Left renal cortex interstitium (tissue), 4 donors: Measurements from ENCODE around the gene LEF1. TPM values are rescaled to one million over a fixed set of nuclear protein-coding genes. Genes with fewer than 3 reads are reported as not detected.

Source experiments
- DNase-seq, 4 donors: peaks; one replicate each; pipeline ENCODE4 v3.0.0-alpha.2; 2013; ENCODE audit warnings: low read depth in 4 of 4, low spot score in 2 of 4, missing footprints in 1 of 4
- polyA plus RNA-seq, 4 donors: library from polyadenylated mRNA; unstranded; fragments of 120-200 nt; gene quantifications; one replicate each; pipeline ENCODE4 v1.2.1, GENCODE V29; 2013; ENCODE audit not compliant: insufficient read length in 4 of 4

The LEF1 gene
- polyA plus RNA-seq, 4 donors = 65.2 to 76.9 (median 71.2) TPM

- no peak for DNase-seq
Measured at GRCh38 chr4:108152980-108153379, 15.8 kb downstream of the LEF1 start.

- DNase-seq = no peak
Measured at GRCh38 chr4:108149588-108150380, 18.9 kb downstream of the LEF1 start.

DNA sequence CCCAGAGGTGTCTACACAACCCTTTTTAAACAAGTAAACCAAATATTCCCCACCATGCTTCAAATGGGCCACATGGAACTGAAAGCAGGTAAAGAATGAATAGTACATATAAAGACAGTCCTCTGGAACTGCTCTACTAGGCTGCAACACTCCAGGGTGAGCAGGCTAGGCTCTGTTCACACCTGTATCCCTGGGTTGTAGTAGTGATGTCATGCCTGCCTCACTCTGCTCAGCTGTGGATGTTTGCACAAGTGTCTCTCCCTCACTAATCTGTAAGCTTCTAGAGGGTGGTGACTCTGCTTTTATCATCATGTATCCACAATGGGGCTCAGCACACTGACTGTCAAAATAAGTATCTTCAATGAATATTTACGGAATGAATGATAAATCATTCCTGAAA lies 20.4 kb downstream of the LEF1 start:
- no peak for DNase-seq

DNA sequence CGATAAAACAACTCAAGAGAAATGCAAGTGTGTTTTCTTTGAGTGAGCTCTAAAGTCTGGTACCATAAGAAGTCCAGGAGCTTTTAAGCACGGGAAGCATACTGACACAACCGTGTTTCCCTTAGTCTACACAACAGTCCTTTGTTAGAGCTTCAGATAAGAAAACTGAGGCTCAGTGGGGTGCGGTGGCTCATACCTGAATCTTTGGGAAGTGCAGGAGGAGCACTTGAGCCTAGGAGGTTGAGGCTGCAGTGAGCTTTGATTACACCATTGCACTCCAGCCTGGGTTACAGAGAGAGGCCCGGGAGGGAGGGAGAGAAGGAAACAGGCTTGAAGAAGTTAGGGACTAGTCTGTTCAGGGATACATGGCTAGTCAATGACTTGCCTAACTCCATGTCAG lies 21.9 kb downstream of the LEF1 start:
- DNase-seq = no peak

- no peak for DNase-seq
Measured at GRCh38 chr4:108146336-108146735, 22.4 kb downstream of the LEF1 start.

GRCh38 chr4:108144451-108144850 lies 24.3 kb downstream of the LEF1 start:
- no peak for DNase-seq

DNA sequence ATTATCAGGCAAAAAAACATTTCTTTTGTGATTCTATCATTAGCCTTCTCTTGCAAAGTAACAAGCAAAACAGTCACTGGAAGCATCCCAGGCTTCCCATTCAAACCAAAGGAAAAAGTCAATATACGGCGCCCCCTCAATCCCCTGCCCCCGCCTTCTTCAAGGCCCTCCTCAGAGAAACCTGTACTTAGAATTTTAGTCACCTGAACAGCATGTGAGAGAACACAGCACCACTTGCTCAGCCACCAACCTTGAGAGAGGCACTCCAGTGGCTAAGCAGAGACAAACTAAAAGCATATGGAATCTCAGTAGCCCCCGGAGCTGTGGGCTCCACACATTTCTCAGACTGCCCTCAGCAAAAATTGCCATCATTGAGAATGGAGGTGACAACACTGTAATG lies 25.2 kb downstream of the LEF1 start:
- no peak for DNase-seq

GRCh38 chr4:108142870-108143269 lies 25.9 kb downstream of the LEF1 start:
- DNase-seq = no peak

- DNase-seq = no peak
Measured at GRCh38 chr4:108141213-108141950, 27.4 kb downstream of the LEF1 start.

DNA sequence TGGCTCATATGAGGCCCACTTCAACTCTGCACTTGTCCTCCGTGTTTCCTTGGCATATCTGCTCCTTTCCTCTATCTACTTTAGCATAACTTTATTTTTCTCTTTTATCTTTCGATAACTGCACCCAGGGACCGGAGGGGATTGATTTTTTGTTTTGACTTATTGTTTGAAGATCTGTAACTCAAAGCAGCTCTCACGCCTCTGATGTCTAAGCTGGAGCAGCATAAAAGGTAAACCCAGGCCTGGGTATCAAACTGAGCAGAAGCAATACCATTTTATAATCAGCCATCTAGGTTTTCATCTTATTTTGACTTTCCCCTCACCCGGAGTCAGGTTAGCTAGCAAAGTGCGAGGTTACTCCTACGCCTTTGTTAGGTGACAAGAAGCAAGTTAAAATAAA lies 28.4 kb downstream of the LEF1 start:
- DNase-seq = no peak

- no peak for DNase-seq
Measured at GRCh38 chr4:108139089-108139488, 29.6 kb downstream of the LEF1 start.

DNA sequence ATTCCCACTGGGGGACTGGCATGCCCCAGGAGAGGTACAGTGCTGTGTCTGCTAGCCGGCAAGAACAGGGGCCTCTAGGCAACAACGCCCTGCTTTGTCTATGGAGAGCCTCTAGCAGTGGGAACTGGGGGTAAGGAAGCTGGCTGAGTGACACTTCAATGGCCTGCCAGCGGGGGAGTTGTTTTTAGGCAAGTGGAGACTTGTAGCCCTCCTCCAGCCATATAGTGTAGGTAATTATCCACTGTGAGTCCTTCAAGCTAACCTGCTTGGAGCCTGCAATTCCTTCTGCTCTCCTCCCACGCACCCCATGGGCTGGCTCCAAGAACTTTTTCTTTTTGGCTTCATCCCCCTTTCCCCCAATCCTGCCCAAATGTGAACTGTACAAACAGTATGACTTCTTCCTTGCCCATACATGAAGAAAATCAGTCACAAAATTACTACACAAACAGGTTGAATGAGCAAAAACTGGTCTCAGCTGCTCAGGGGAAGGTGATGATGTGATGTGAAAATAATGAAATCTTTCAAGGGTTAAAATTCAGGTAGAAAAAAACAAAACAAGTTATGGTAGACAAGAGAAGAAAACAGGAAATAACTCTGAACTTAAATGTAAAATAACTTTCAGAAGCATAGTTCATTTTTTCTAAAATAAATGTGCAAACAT lies 33.1 kb downstream of the LEF1 start:
- DNase-seq = no peak

DNA sequence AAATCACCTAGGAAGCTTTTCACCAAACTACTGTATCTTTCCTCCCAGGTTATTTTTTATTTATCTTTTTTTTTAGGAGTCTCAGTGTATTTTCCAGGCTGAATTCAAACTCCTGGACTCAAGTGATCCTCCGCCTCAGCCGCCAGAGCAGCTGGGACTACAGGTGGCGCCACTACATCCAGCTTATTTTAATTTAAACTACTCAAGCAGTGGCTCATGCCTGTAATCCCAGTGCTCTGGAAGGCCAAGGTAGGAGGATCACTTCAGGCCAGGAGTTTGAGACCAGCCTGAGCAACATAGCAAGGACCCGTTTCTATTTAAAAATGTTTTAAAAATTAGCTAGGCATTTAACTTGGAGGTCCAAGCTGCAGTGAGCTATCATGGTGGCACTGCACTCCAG lies 37.8 kb downstream of the LEF1 start:
- DNase-seq = no peak

- DNase-seq = no peak
Measured at GRCh38 chr4:108129196-108129595, 39.5 kb downstream of the LEF1 start.

- no peak for DNase-seq
Measured at GRCh38 chr4:108126806-108127205, 41.9 kb downstream of the LEF1 start.

DNA sequence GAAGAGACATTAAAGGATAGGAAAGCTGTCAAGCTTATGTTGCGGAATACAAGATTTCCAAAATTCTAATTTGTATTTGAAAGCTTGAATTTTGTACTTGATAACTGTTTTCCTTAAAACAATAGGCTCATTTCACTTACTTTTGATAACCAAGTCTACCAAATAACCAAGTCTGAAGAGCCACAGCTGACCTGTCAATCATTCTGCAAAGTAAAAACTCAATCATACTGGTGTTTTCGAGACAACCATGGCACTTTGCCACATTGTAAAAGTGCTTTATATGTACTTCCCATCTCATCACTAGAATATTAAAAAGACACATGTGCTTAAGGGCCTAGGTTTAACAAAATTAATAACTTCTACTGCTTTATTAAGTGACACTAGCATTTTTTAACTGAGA lies 47.9 kb downstream of the LEF1 start:
- DNase-seq = no peak

GRCh38 chr4:108119199-108119800 lies 49.4 kb downstream of the LEF1 start:
- no peak for DNase-seq

DNA sequence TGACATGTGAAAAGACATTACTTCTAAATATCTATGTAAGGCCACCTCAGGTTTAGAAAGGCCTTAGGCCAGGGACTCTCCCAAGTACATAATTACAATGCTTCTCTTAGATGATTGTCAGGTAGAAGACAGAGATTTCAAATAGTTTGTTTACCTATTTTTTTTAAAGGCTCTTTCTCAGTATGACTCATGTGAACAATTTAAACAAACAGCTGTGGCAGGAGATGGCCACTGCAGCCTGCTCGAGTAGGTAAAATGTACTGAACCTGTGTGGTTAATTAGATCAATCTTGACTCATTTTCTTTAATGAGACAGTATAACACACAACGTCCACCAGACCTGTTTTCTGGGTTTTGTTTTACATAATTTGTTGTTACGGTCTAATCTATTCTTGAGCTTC lies 50.2 kb downstream of the LEF1 start:
- DNase-seq = no peak

DNA sequence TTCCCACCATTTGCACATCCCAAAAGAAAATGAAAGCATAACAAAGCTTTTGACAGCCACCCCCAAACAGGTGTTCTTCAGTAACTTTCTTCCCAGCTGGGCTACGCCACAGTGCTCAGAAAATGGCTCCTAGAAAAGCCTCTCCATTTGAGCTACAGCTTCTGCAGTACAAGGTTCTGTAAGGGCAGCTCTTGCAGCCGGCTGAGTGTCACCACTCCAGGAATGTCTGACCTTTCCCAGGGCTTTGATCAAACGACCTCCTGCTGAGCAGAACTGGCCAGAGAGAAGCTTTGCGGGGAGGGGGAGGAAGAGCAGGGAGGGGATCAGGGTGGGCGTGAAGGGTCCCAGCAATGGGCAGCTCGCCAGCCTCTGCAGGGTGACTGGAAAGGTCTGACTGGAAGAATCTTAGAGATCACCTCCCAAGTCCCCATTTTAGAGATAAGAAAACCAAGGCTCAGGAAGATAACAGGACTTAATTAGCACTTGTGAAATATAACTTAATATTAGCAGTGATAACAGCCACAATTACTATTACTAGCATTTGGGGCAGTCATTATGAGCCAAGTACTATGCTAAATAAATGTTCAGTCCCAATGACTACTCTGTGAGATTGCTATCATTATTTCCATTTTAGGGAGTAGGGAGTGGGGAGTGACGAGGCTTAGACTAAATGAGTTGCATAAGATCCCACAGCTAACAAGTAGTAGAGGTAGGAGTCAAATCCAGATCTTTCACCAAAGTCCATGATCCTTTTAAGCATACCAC lies 51.1 kb downstream of the LEF1 start:
- DNase-seq = no peak

DNA sequence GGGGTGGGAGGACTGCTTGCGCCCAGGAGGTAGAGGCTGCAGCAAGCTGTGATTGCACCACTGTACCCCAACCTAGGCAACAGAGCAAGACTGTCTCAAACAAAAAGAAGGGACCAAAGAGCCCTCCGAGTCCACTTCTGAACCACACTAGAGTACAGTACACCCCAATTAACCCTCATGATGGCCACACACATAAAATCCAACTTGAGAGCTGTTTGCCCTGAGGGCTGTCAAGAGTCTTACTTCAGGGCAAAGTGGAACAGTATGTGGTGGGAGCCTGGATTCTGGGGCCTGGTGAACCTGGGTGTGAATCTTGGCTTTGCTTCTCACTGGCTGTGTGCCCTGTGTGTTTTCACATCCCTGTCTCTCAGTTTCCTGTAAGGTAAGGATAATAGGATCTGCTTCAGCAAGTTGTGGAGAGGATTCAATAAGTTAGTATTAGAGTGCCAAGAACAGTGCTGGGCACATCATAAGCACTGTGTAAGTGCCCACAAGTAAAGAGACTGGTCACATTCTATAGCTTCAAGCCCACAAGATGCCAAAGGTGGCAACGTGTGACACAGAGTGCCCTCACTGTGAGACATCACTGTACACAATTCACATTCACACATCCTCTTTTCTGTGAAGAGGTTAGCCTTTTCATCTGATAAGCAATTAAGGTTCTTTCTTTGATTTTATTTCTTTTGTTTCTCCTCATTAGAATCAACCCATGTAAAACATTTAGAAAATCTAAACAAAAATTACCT lies 52.1 kb downstream of the LEF1 start:
- DNase-seq = no peak
